ENCODE measurements around the gene CRIP2. TPM values are rescaled to one million over a fixed set of nuclear protein-coding genes. Genes with fewer than 3 reads are reported as not detected.

Gene CRIP2
- total RNA-seq, 3 donors from 2014 or later, result 46.2 to 146 (median 92.1) TPM

GRCh38 chr14:105503935-105504692 lies 29.5 kb downstream of the CRIP2 start:
- no peak for DNase-seq (ENCODE audit: low spot score in 2 of 2)
- Histone ChIP-seq H3K36me3 (no peaks in the 10 kb centered on the region), H3K9me3 (no peaks in the 10 kb centered on the region), H3K4me3 (no peak overlapping the region), H3K27me3 (no peaks in the 10 kb centered on the region), H3K27ac (no peak overlapping the region), H3K4me1 (peaks cover under 1 to 4% of the 10 kb centered on the region in 2 donors)
- TF ChIP-seq CTCF (IDR thresholded peaks at IDR 0.05), result no peak
- TF ChIP-seq POLR2A (IDR thresholded peaks at IDR 0.05), result no peak
- no peak for TF ChIP-seq POLR2AphosphoS5 (IDR thresholded peaks at IDR 0.05)
- intact Hi-C loops (cut with DNase I; ENCODE audit: low total_unique reads), result no loop called here

- TF ChIP-seq POLR2A (IDR thresholded peaks at IDR 0.05) (no peak), CTCF (IDR thresholded peaks at IDR 0.05) (no peak), POLR2AphosphoS5 (IDR thresholded peaks at IDR 0.05) (no peak)
- no peaks in the 10 kb centered on the region for H3K36me3 ChIP-seq
- no peak overlapping the region for H3K4me3 ChIP-seq
- intact Hi-C loops (cut with DNase I; ENCODE audit: low total_unique reads), result no loop called here
- H3K27me3 ChIP-seq, result no peaks in the 10 kb centered on the region
- no peaks in the 10 kb centered on the region for H3K9me3 ChIP-seq
- no peaks in the 10 kb centered on the region for H3K4me1 ChIP-seq
- no peak for DNase-seq (ENCODE audit: low spot score in 2 of 2)
- no peak overlapping the region for H3K27ac ChIP-seq
These were observed 30.5 kb downstream of the CRIP2 start for GRCh38 chr14:105505101-105505500.

GRCh38 chr14:105507247-105507646 lies 32.6 kb downstream of the CRIP2 start:
- TF ChIP-seq POLR2A (IDR thresholded peaks at IDR 0.05), result no peak
- TF ChIP-seq POLR2AphosphoS5 (IDR thresholded peaks at IDR 0.05), result no peak
- no peak for TF ChIP-seq CTCF (IDR thresholded peaks at IDR 0.05)
- H3K9me3 ChIP-seq, result no peaks in the 10 kb centered on the region
- intact Hi-C loops (cut with DNase I; ENCODE audit: low total_unique reads), result no loop called here
- no peak for DNase-seq (ENCODE audit: low spot score in 2 of 2)
- no peak overlapping the region for H3K4me3 ChIP-seq
- H3K36me3 ChIP-seq, result no peaks in the 10 kb centered on the region
- H3K27ac ChIP-seq, result no peak overlapping the region
- H3K4me1 ChIP-seq, result no peaks in the 10 kb centered on the region
- no peaks in the 10 kb centered on the region for H3K27me3 ChIP-seq

GRCh38 chr14:105508069-105508468 lies 33.4 kb downstream of the CRIP2 start:
- Histone ChIP-seq H3K4me1 (no peaks in the 10 kb centered on the region), H3K9me3 (no peaks in the 10 kb centered on the region), H3K4me3 (no peak overlapping the region), H3K36me3 (no peaks in the 10 kb centered on the region), H3K27ac (no peak overlapping the region), H3K27me3 (no peaks in the 10 kb centered on the region)
- DNase-seq (ENCODE audit: low spot score in 2 of 2), result no peak
- no peak for TF ChIP-seq POLR2A (IDR thresholded peaks at IDR 0.05)
- no peak for TF ChIP-seq CTCF (IDR thresholded peaks at IDR 0.05)
- TF ChIP-seq POLR2AphosphoS5 (IDR thresholded peaks at IDR 0.05), result no peak
- intact Hi-C loops (cut with DNase I; ENCODE audit: low total_unique reads), result no loop called here

- Histone ChIP-seq H3K27me3 (no peaks in the 10 kb centered on the region), H3K9me3 (no peaks in the 10 kb centered on the region), H3K4me3 (no peak overlapping the region), H3K27ac (no peak overlapping the region), H3K4me1 (no peaks in the 10 kb centered on the region), H3K36me3 (no peaks in the 10 kb centered on the region)
- intact Hi-C loops (cut with DNase I; ENCODE audit: low total_unique reads), result no loop called here
- no peak for DNase-seq (ENCODE audit: low spot score in 2 of 2)
- TF ChIP-seq CTCF (IDR thresholded peaks at IDR 0.05) (no peak), POLR2A (IDR thresholded peaks at IDR 0.05) (no peak), POLR2AphosphoS5 (IDR thresholded peaks at IDR 0.05) (no peak)
These were observed 34.0 kb downstream of the CRIP2 start for GRCh38 chr14:105508601-105509000.
